HS-5 (cell line): Measurements from ENCODE around the gene POLR2F.

Source experiments
- DNase-seq: peaks from one replicate; pipeline ENCODE4 v3.0.0-alpha.2; 2012; ENCODE audit warnings: low read depth

Gene POLR2F

GRCh38 chr22:38007330-38007902 lies 53.9 kb downstream of the POLR2F start:
- DNase-seq, result no peak

- no peak for DNase-seq
These were observed 55.7 kb downstream of the POLR2F start for GRCh38 chr22:38009000-38009806.

GRCh38 chr22:38012604-38013072 lies 59.1 kb downstream of the POLR2F start:
- DNase-seq, result peak; percentile 30

GRCh38 chr22:38014083-38014482 lies 60.6 kb downstream of the POLR2F start:
- DNase-seq, result no peak

- no peak for DNase-seq
These were observed 63.0 kb downstream of the POLR2F start for GRCh38 chr22:38016182-38017151.

GRCh38 chr22:38017272-38017920 lies 63.9 kb downstream of the POLR2F start:
- no peak for DNase-seq

GRCh38 chr22:38017939-38018885 lies 64.7 kb downstream of the POLR2F start:
- DNase-seq, result no peak
